H9 (cell line): ENCODE measurements around the gene PCSK2. TPM values are rescaled to one million over a fixed set of nuclear protein-coding genes. Genes with fewer than 3 reads are reported as not detected.

ENCODE experiments used
- DNase-seq: peaks from one replicate; pipeline ENCODE4 v3.0.0-alpha.2; 2017
- H2AFZ ChIP-seq: one replicate; pipeline ENCODE4 v1.6.1; 2013; ENCODE audit warnings: mild to moderate bottlenecking, low read length, control low read depth, moderate library complexity
- H2AK5ac ChIP-seq: 2 replicates; pipeline ENCODE4 v1.6.1; 2013; ENCODE audit warnings: low read length, control low read depth, mixed read lengths; ENCODE audit not compliant: insufficient read length
- H2BK120ac ChIP-seq: one replicate; pipeline ENCODE4 v1.6.1; 2013; ENCODE audit warnings: low read depth, mild to moderate bottlenecking, low read length, control low read depth, inconsistent platforms; ENCODE audit not compliant: poor library complexity, severe bottlenecking
- H2BK12ac ChIP-seq: 2 replicates; pipeline ENCODE4 v1.6.1; 2013; ENCODE audit warnings: low read length, control low read depth, mixed read lengths, low read depth; ENCODE audit not compliant: insufficient read length
- H2BK15ac ChIP-seq: 2 replicates; pipeline ENCODE4 v1.6.1; 2013; ENCODE audit warnings: low read depth, low read length, control low read depth
- H2BK20ac ChIP-seq: one replicate; pipeline ENCODE4 v1.6.1; 2013; ENCODE audit warnings: low read depth, mild to moderate bottlenecking, low read length, control low read depth, inconsistent platforms; ENCODE audit not compliant: poor library complexity, severe bottlenecking
- H2BK5ac ChIP-seq: 2 replicates; pipeline ENCODE4 v1.6.1; 2013; ENCODE audit warnings: low read length, control low read depth, mixed read lengths; ENCODE audit not compliant: insufficient read length
- H3K14ac ChIP-seq: 2 replicates; pipeline ENCODE4 v1.6.1; 2013; ENCODE audit warnings: low read length, control low read depth; ENCODE audit not compliant: insufficient read depth
- H3K18ac ChIP-seq: 2 replicates; pipeline ENCODE4 v1.6.1; 2013; ENCODE audit warnings: low read depth, mild to moderate bottlenecking, mixed read lengths, low read length, control low read depth; ENCODE audit not compliant: insufficient read length
- H3K23ac ChIP-seq: 2 replicates; pipeline ENCODE4 v1.6.1; 2013; ENCODE audit warnings: low read length, control low read depth, mixed read lengths, low read depth; ENCODE audit not compliant: insufficient read length
- H3K23me2 ChIP-seq: 2 replicates; pipeline ENCODE4 v1.6.1; 2013; ENCODE audit warnings: low read depth, mild to moderate bottlenecking, mixed read lengths, low read length, control low read depth; ENCODE audit not compliant: insufficient read length, poor library complexity, severe bottlenecking
- H3K27ac ChIP-seq: 2 replicates; pipeline ENCODE4 v1.5.1; 2013; ENCODE audit warnings: low read length, control low read depth, mixed read lengths, low read depth; ENCODE audit not compliant: insufficient read length
- H3K27me3 ChIP-seq: 2 replicates; pipeline ENCODE4 v1.6.1; 2013; ENCODE audit warnings: low read length, control low read depth, inconsistent platforms; ENCODE audit not compliant: insufficient read depth
- H3K4ac ChIP-seq: 2 replicates; pipeline ENCODE4 v1.6.1; 2013; ENCODE audit warnings: low read depth, mild to moderate bottlenecking, control low read depth, inconsistent platforms, low read length, moderate library complexity
- H3K4me1 ChIP-seq: 2 replicates; pipeline ENCODE4 v1.6.1; 2013; ENCODE audit warnings: low read length, control low read depth, inconsistent platforms; ENCODE audit not compliant: insufficient read depth
- H3K4me2 ChIP-seq: 2 replicates; pipeline ENCODE4 v1.6.1; 2013; ENCODE audit warnings: low read length, control low read depth, mixed read lengths; ENCODE audit not compliant: insufficient read length, insufficient read depth
- H3K56ac ChIP-seq: 2 replicates; pipeline ENCODE4 v1.6.1; 2013; ENCODE audit warnings: low read depth, mild to moderate bottlenecking, mixed read lengths, low read length, control low read depth; ENCODE audit not compliant: insufficient read length
- H3K79me1 ChIP-seq: 2 replicates; pipeline ENCODE4 v1.6.1; 2013; ENCODE audit warnings: low read depth, mild to moderate bottlenecking, moderate library complexity, low read length, control low read depth, inconsistent platforms; ENCODE audit not compliant: insufficient read depth, poor library complexity, severe bottlenecking
- H3K79me2 ChIP-seq: 2 replicates; pipeline ENCODE4 v1.6.1; 2013; ENCODE audit warnings: low read length, control low read depth, inconsistent platforms; ENCODE audit not compliant: insufficient read depth
- H3K9ac ChIP-seq: 2 replicates; pipeline ENCODE4 v1.6.1; 2013; ENCODE audit warnings: low read length, control low read depth, mixed read lengths; ENCODE audit not compliant: insufficient read length; ENCODE audit errors: extremely low read depth
- H3K9me3 ChIP-seq: one replicate; pipeline ENCODE4 v1.6.1; 2013; ENCODE audit warnings: low read depth, low read length, inconsistent platforms; ENCODE audit not compliant: control insufficient read depth
- H3T11ph ChIP-seq: one replicate; pipeline ENCODE4 v1.6.1; 2013; ENCODE audit warnings: mild to moderate bottlenecking, low read length, control low read depth, inconsistent platforms
- H4K20me1 ChIP-seq: one replicate; pipeline ENCODE4 v1.6.1; 2013; ENCODE audit not compliant: control insufficient read depth, insufficient read length, insufficient read depth
- H4K5ac ChIP-seq: 2 replicates; pipeline ENCODE4 v1.6.1; 2013; ENCODE audit warnings: low read depth, mild to moderate bottlenecking, mixed read lengths, low read length, control low read depth; ENCODE audit not compliant: insufficient read length
- H4K8ac ChIP-seq: replicated peaks from 2 replicates; pipeline ENCODE4 v1.6.1; 2013; ENCODE audit warnings: low read length, control low read depth, mixed read lengths, low read depth; ENCODE audit not compliant: insufficient read length
- H4K91ac ChIP-seq: 2 replicates; pipeline ENCODE4 v1.6.1; 2013; ENCODE audit warnings: low read depth, mild to moderate bottlenecking, moderate library complexity, mixed read lengths, low read length, control low read depth; ENCODE audit not compliant: insufficient read length
- H3K27ac Mint-ChIP-seq, 3 experiments: 2 replicates in 2 of 3; 3 replicates in 1 of 3; pipeline ENCODE4 v1.8.0; 2020 to 2021; ENCODE audit warnings: mixed read lengths in 3 of 3, mild to moderate bottlenecking in 1 of 3, moderate library complexity in 1 of 3
- H3K27me3 Mint-ChIP-seq: 2 replicates; pipeline ENCODE4 v1.8.0; 2021; ENCODE audit warnings: low read depth, mild to moderate bottlenecking, moderate library complexity, mixed read lengths
- H3K36me3 Mint-ChIP-seq, 3 experiments: 2 replicates in 2 of 3; 3 replicates in 1 of 3; pipeline ENCODE4 v1.8.0; 2020 to 2021; ENCODE audit warnings: low read depth in 3 of 3, mixed read lengths in 3 of 3; ENCODE audit not compliant: insufficient read depth in 1 of 3
- H3K4me1 Mint-ChIP-seq, 2 experiments: 2 replicates each; pipeline ENCODE4 v1.8.0; 2020; ENCODE audit warnings: mixed read lengths in 2 of 2
- H3K4me3 Mint-ChIP-seq, 2 experiments: 2 replicates in 1 of 2; 3 replicates in 1 of 2; pipeline ENCODE4 v1.8.0; 2020 to 2021; ENCODE audit warnings: mild to moderate bottlenecking in 2 of 2, mixed read lengths in 2 of 2, moderate library complexity in 1 of 2
- H3K9me3 Mint-ChIP-seq, 2 experiments: 2 replicates in 1 of 2; 3 replicates in 1 of 2; pipeline ENCODE4 v1.8.0; 2020; ENCODE audit warnings: mild to moderate bottlenecking in 2 of 2, mixed read lengths in 2 of 2, moderate library complexity in 1 of 2
- WGBS: extraction: QIAGEN DNeasy Blood & Tissue Kit; methylation state at CpG from one replicate; pipeline ENCODE4 v1.1.7; 2013; ENCODE audit warnings: missing lambda C conversion rate, low lambda C conversion rate, mixed read lengths; ENCODE audit not compliant: insufficient read length; ENCODE audit errors: extremely low coverage; 5-methylcytosine and 5-hydroxymethylcytosine counted together
- total RNA-seq: library from RNA; stranded (reverse); gene quantifications from 2 replicates; pipeline ENCODE4 v1.2.1, GENCODE V29; 2021
- TF ChIP-seq, protein P1 (sequence below): fragments of 200-600 bp; sonication (generic); conservative IDR thresholded peaks from 3 replicates; pipeline ENCODE4 v1.8.0; 2021; ENCODE audit warnings: antibody characterized with exemption, mild to moderate bottlenecking

Gene PCSK2
- total RNA-seq, 1 experiment from 2014 or later, result 2.8 TPM

DNA sequence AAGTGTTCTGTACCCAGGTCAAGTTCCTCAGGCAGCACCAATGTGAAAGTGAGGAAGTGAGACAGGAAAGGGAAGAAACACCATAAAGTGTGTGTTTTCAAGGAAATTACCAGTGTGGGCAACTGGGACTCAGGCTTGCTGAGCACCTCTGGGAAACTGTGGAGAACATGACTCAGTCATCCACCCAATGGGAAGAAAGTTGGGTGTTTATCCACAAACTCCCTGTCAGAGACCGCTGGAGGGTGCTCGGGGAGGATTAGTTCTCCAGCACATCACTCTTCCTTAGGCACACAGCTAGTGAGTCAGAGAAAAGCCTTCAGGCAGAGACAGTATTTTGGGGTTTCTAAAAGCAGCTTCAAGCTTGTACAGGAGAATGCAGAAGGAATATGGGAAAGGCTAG, 93.6 kb downstream of the PCSK2 start:
- Histone ChIP-seq H2BK120ac (no peak overlapping the region), H3K79me1 (no peaks in the 10 kb centered on the region)

More for the DNA sequence above, 93.6 kb downstream of the PCSK2 start:
- H2BK20ac ChIP-seq, result no peak overlapping the region
- no peak overlapping the region for H2BK15ac ChIP-seq
- TF ChIP-seq, protein P1, sequence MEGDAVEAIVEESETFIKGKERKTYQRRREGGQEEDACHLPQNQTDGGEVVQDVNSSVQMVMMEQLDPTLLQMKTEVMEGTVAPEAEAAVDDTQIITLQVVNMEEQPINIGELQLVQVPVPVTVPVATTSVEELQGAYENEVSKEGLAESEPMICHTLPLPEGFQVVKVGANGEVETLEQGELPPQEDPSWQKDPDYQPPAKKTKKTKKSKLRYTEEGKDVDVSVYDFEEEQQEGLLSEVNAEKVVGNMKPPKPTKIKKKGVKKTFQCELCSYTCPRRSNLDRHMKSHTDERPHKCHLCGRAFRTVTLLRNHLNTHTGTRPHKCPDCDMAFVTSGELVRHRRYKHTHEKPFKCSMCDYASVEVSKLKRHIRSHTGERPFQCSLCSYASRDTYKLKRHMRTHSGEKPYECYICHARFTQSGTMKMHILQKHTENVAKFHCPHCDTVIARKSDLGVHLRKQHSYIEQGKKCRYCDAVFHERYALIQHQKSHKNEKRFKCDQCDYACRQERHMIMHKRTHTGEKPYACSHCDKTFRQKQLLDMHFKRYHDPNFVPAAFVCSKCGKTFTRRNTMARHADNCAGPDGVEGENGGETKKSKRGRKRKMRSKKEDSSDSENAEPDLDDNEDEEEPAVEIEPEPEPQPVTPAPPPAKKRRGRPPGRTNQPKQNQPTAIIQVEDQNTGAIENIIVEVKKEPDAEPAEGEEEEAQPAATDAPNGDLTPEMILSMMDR, result no peak
- H3K14ac ChIP-seq, result no peak overlapping the region
- no peak for DNase-seq
- Mint-ChIP-seq H3K36me3 (no peaks in the 10 kb centered on the region; a peak in 1 of 7 replicates), H3K4me1 (no peaks in the 10 kb centered on the region), H3K4me3 (no peak overlapping the region), H3K27me3 (peaks cover 4% of the 10 kb centered on the region), H3K9me3 (no peaks in the 10 kb centered on the region), H3K27ac (0 out of 7 replicates have a peak overlapping the region, but pooled peaks of 1 of the 3 experiments have one; percentile 24)
- H2BK12ac ChIP-seq, result no peak overlapping the region
- H3K18ac ChIP-seq, result no peak overlapping the region
- H4K8ac ChIP-seq, result no peak overlapping the region
- H4K20me1 ChIP-seq, result no peaks in the 10 kb centered on the region
- no peak overlapping the region for H4K5ac ChIP-seq
- no peaks in the 10 kb centered on the region for H3K9me3 ChIP-seq
- no peak overlapping the region for H3K9ac ChIP-seq
- H3K56ac ChIP-seq, result no peak overlapping the region
- no peak overlapping the region for H2AK5ac ChIP-seq
- H3K4ac ChIP-seq, result no peak overlapping the region
- no peaks in the 10 kb centered on the region for H3K79me2 ChIP-seq
- H4K91ac ChIP-seq, result no peak overlapping the region
- H3K27me3 ChIP-seq, result no peaks in the 10 kb centered on the region
- no peaks in the 10 kb centered on the region for H3K23me2 ChIP-seq
- no peak overlapping the region for H2AFZ ChIP-seq
- no peak overlapping the region for H2BK5ac ChIP-seq
- H3T11ph ChIP-seq, result no peak overlapping the region
- H3K27ac ChIP-seq, result no peak overlapping the region
- H3K23ac ChIP-seq, result no peak overlapping the region
- no CpG with 5 or more reads among the region's 2 CpGs for WGBS
- H3K4me1 ChIP-seq, result no peaks in the 10 kb centered on the region
- no peak overlapping the region for H3K4me2 ChIP-seq
